ENCODE results near the gene CRYBB3.
"Not testable (repeated sequence)": the region's sequence is repeated elsewhere in the genome, so short reads cannot be mapped to it uniquely, and the experiment has no call there.

Gene CRYBB3

DNA sequence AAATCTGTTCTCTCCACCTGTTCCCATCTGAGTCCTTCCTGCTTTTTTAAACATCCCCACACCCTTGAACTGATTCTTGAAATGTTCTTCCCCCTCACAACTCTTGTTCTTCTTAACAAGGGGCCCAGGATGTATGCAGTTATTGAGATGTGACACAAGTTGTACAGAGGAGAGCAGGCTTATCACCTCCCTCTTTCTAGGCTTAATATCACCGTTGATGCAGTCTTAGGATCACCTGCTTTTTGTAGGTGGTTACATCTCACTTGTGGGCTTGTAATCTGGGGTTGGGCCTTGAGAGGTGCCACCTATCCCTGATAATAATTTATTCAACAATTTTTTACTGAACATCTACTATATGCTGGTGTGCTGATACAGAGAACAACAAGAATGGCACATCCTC lies 6.2 kb downstream of the CRYBB3 start:
- no peak for DNase-seq (ENCODE audit: low read depth)

- DNase-seq (ENCODE audit: low read depth): no peak
These were observed 7.3 kb downstream of the CRYBB3 start for GRCh38 chr22:25206998-25207397.

GRCh38 chr22:25207553-25208157 lies 8.0 kb downstream of the CRYBB3 start:
- DNase-seq (ENCODE audit: low read depth): no peak

DNA sequence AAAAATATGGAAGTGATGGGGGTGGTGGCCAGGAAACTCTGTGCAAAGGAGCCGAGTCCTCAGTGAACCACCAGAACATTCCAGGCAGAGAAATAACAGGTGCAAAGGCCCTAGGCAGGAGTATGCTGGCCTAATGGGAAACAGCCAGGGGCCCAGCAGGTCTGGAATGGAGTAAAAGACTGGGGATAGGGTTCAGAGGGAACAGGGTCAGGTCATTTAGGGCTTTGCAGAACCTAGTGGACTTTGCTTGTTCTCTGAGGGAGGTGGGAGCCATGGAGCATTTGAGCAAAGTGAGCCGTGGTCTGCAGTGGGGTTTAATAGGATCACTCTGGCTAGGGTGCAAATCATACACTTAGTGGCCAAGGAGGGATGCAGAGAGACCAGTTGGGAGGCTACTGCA lies 8.7 kb downstream of the CRYBB3 start:
- no peak for DNase-seq (ENCODE audit: low read depth)

DNA sequence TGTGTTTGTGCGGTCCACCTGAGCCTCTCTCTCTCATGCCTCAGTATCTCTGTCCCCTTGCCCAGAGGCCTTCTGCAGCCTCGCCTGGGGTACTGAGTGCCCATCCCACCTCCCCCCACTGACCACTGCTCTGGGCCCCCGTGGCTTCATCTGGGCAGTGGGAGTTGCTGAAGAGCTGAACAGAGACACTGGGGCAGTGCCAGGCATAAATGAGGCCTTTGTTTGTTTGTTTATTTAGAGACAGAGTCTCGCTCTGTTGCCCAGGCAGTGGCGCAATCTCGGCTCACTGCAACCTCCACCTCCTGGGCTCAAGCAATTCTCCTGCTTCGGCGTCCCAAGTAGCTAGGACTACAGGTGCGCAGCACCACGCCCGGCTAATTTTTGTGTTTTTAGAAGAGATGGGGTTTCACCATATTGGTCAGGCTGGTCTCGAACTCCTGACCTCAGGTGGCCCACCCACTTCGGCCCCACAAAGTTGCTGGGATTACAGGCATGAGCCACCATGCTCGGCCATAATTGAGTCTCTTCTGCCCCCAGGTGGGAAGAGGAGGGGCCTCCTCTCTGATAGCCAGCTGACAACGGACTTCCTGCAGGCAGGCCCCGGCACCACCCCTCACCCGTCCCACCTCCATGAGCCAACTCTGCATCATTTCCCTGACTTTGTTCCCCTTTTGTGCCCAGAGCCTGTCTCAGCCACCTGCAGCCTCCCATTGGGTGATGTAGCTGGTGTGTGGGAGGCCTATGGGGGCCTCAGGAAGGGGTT lies 9.3 kb downstream of the CRYBB3 start:
- no peak for DNase-seq (ENCODE audit: low read depth)

GRCh38 chr22:25210793-25211192 lies 11.1 kb downstream of the CRYBB3 start:
- no peak for DNase-seq (ENCODE audit: low read depth)

GRCh38 chr22:25212337-25212736 lies 12.7 kb downstream of the CRYBB3 start:
- no peak for DNase-seq (ENCODE audit: low read depth)

DNA sequence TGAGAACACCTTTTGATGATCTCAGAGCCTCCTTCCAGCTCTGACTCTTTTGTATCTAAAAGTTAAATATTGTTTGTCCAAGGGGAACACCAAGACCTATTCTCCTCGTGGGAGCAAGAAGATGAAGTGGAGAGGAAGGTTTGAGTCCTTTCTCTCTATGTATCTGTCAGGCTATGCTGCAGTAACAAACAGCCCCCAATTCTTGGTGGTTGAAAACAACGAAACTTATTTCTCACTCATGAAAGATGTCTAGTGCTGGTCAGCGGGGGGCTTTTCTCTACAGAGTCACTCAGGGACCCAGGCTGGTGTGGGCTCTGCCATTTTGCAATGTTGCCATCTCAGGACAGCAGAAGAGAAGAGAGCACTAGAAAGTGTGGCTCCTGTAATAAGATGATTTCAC lies 13.6 kb downstream of the CRYBB3 start:
- DNase-seq (ENCODE audit: low read depth): no peak

- no peak for DNase-seq (ENCODE audit: low read depth)
These were observed 16.6 kb downstream of the CRYBB3 start for GRCh38 chr22:25216230-25216629.

- DNase-seq (ENCODE audit: low read depth): no peak
These were observed 19.6 kb downstream of the CRYBB3 start, which contains the start of gene CRYBB2 for GRCh38 chr22:25219211-25219689. Gene CRYBB2, plus strand, starts transcription at chr22:25219639. Its CDS starts 1,791 bp downstream, at chr22:25221430.

- no peak for DNase-seq (ENCODE audit: low read depth)
These were observed 20.3 kb downstream of the CRYBB3 start for GRCh38 chr22:25219948-25220442.

GRCh38 chr22:25221790-25222189 lies 22.1 kb downstream of the CRYBB3 start:
- DNase-seq (ENCODE audit: low read depth): no peak

- no peak for DNase-seq (ENCODE audit: low read depth)
These were observed 23.7 kb downstream of the CRYBB3 start for GRCh38 chr22:25223269-25223850.

DNA sequence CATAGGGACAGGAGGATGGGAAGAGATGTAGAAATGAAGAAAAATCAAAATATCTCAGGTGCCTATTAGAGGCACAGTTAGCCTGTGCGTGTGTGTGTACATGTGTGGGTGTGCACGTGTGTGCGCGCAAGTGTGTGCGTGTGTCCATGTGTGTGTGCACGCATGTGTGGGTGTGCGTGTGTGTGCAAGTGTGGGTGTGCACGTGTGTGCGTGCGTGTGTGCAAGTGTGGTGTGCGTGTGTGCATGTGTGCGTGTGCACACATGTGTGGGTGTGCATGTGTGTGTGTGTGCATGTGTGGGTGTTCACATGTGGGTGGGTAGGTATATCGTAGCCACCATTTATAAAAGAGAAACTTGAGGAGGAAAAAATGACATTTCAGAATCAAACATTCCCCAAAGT lies 29.2 kb downstream of the CRYBB3 start:
- DNase-seq (ENCODE audit: low read depth): no peak

DNA sequence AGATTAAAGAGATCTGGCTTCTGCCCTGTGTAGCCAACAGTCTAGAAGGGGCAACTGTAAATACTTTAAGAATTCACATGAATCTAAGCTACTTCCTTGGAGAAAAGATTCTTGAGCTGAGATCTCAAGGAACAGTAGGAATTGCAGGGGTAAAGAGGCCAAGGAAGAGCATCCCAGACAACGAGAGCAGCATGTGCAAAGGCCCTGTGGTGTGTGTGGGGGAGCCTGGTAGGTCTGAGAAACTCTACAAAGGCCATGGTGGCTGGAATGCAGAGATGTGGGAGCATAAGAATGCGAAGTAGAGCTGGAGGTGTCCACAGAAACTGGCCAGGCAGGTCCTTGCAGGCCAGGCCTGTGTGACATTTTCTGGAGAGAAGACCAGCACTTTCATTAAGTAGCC lies 31.1 kb downstream of the CRYBB3 start:
- not testable (repeated sequence) for DNase-seq (ENCODE audit: low read depth)

GRCh38 chr22:25232301-25232700 lies 32.6 kb downstream of the CRYBB3 start:
- no peak for DNase-seq (ENCODE audit: low read depth)

GRCh38 chr22:25233706-25234105 lies 34.0 kb downstream of the CRYBB3 start:
- DNase-seq (ENCODE audit: low read depth): not testable (repeated sequence)

GRCh38 chr22:25235547-25236290 lies 36.1 kb downstream of the CRYBB3 start:
- peak; percentile 22 for DNase-seq (ENCODE audit: low read depth)

DNA sequence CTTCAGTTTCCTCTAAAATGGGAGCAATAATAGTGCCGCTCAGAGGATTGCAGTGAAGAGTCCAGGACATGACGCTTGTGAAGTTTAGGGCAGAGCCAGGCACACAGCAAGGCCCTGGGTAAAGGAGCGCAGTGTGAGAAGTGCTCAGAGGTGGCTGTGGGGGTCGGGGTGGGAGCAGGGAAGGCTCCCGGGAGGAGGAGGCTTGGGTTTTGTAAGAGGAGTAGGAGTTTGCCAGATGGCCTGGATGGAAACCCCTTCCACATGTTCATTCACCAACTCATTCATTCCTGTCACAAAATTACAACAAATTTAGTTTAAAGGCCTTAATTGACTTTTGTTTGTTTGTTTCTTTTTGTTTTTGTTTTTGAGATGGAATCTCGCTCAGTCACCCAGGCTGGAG lies 36.8 kb downstream of the CRYBB3 start:
- DNase-seq (ENCODE audit: low read depth): no peak

- DNase-seq (ENCODE audit: low read depth): no peak
These were observed 37.8 kb downstream of the CRYBB3 start for GRCh38 chr22:25237503-25237902.

DNA sequence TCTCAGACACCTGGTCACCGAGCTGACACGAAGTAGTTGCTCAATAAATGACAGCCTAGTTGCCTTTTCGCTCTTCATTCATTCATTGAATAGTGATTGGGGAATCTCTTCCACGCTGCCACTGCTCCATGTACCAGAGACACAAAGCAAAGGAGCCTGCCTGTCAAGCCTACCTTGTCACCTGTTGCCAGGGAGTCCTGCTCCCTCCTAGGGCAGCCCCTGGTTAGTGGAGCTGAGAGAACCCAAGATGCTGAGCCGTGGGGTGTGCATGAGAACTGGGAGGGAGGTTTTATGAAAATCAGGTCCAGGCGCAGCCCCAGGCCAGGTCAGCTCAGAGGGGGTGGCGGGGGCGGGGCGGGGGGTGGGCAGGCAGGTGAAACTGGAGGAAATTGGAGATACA lies 38.4 kb downstream of the CRYBB3 start:
- not testable (repeated sequence) for DNase-seq (ENCODE audit: low read depth)

- DNase-seq (ENCODE audit: low read depth): not testable (repeated sequence)
These were observed 55.5 kb downstream of the CRYBB3 start for GRCh38 chr22:25255169-25255568.
